Kidney (tissue), 14 donors: ENCODE data around the gene RNF144B. TPM values are rescaled to one million over a fixed set of nuclear protein-coding genes. Genes with fewer than 3 reads are reported as not detected.

ENCODE experiments used
- DNase-seq, 5 donors: peaks; one replicate each; pipeline ENCODE4 v3.0.0-alpha.2; 2013 to 2020
- FAIRE-seq: peaks from 2 replicates; lab custom pipeline; 2012; peaks lifted over from hg19 to GRCh38; lab: Jason Lieb, UNC
- H3K27ac ChIP-seq, 2 donors: one replicate each; pipeline ENCODE4 v1.7.0; 2013; ENCODE audit warnings: low read depth in 2 of 2, low read length in 2 of 2, inconsistent platforms in 1 of 2
- H3K27me3 ChIP-seq: one replicate; pipeline ENCODE4 v1.7.1; 2013; ENCODE audit warnings: low read length, inconsistent platforms; ENCODE audit not compliant: control insufficient read depth, insufficient read depth
- H3K36me3 ChIP-seq, 3 donors: one replicate each; pipeline versions ENCODE4 v1.7.0 to v1.7.1; 2013; ENCODE audit warnings: low read length in 3 of 3, control low read depth in 1 of 3, inconsistent platforms in 1 of 3; ENCODE audit not compliant: insufficient read depth in 3 of 3, control insufficient read depth in 2 of 3
- H3K4me1 ChIP-seq, 3 donors: one replicate each; pipeline versions ENCODE4 v1.7.0 to v1.7.1; 2013; ENCODE audit warnings: low read length in 3 of 3, inconsistent platforms in 1 of 3, low read depth in 1 of 3; ENCODE audit not compliant: control insufficient read depth in 2 of 3, insufficient read depth in 2 of 3
- H3K4me3 ChIP-seq, 3 donors: one replicate each; pipeline versions ENCODE4 v1.7.0 to v1.8.1; 2013; ENCODE audit warnings: low read length in 3 of 3, control low read depth in 1 of 3, inconsistent platforms in 1 of 3
- H3K9ac ChIP-seq, 3 donors: one replicate each; pipeline versions ENCODE4 v1.7.0 to v1.7.1; 2013; ENCODE audit warnings: low read length in 3 of 3, control low read depth in 1 of 3, inconsistent platforms in 1 of 3
- H3K9me3 ChIP-seq, 3 donors: one replicate each; pipeline versions ENCODE4 v1.7.0 to v1.7.1; 2013; ENCODE audit warnings: low read length in 3 of 3, control low read depth in 1 of 3, inconsistent platforms in 1 of 3; ENCODE audit not compliant: control insufficient read depth in 2 of 3, insufficient read depth in 1 of 3
- CTCF ChIP-seq: IDR thresholded peaks from 3 replicates; pipeline ENCODE4 v1.5.1; 2012; ENCODE audit warnings: mild to moderate bottlenecking, moderate library complexity, borderline replicate concordance; ENCODE audit not compliant: insufficient read depth; ENCODE audit errors: extremely low read depth
- intact Hi-C: fragments of 100-400 bp; cut with DNase I; formaldehyde crosslinking; loops from one replicate; pipeline ENCODE4 v1.11.1; 2022
- polyA plus RNA-seq: library from polyadenylated mRNA; stranded (reverse); fragments of 350-450 nt; fragmentation: Illumina TruSeq; extraction: RNeasy Lipid Tissue Mini Kit (QIAGEN cat#74804); gene quantifications from one replicate; pipeline ENCODE4 v1.2.3, GENCODE V29; 2014; ENCODE audit warnings: low read depth, low replicate concordance; ENCODE audit not compliant: insufficient read depth
- total RNA-seq: library from RNA; stranded (reverse); fragmentation: NEBNext Ultra II Directional; extraction: Animal tissue kit (Norgen Biotek cat#: 25700); gene quantifications from one replicate; pipeline ENCODE4 v1.2.1, GENCODE V29; 2021
- donor health status: control.
- donor health status: control.
- donor health status: control.
- donor health status: control.
- donor health status: control.
- donor health status: DM: yes; HTN: yes; CAD: no.
- donor health status: Normal renal cell carcinoma (clear cell type).

RNF144B gene
- total and polyA plus RNA-seq, 2 donors from 2014 or later, result 9.4 to 153 TPM

GRCh38 chr6:18384621-18385020, 2.5 kb upstream of the RNF144B start:
- no peak overlapping the region for H3K27ac ChIP-seq
- H3K9me3 ChIP-seq, result no peaks in the 10 kb centered on the region
- no peak for DNase-seq
- H3K27me3 ChIP-seq, result no peaks in the 10 kb centered on the region
- H3K4me3 ChIP-seq, result no peak overlapping the region
- H3K9ac ChIP-seq, result no peak overlapping the region
- peaks cover 0 to 3% (median 0%) of the 10 kb centered on the region in 3 donors for H3K4me1 ChIP-seq
- TF ChIP-seq CTCF, result no peak
- FAIRE-seq, result no peak
- intact Hi-C loops, result no loop called here
- H3K36me3 ChIP-seq, result no peaks in the 10 kb centered on the region

GRCh38 chr6:18386298-18386976, 713 bp upstream of the RNF144B start:
- TF ChIP-seq CTCF, result no peak
- intact Hi-C loops, result no loop called here
- no peaks in the 10 kb centered on the region for H3K9me3 ChIP-seq
- no peaks in the 10 kb centered on the region for H3K27me3 ChIP-seq
- FAIRE-seq (no peak), DNase-seq (no peak)
- H3K27ac ChIP-seq, result peak overlapping the region in 1 of 2 donors; percentile 13
- H3K4me3 ChIP-seq, result peak overlapping the region in 2 of 3 donors; percentile 92 to 94
- peaks cover 0 to 6% (median 3%) of the 10 kb centered on the region in 3 donors for H3K4me1 ChIP-seq
- H3K36me3 ChIP-seq, result no peaks in the 10 kb centered on the region
- H3K9ac ChIP-seq, result no peak overlapping the region

- TF ChIP-seq CTCF, result no peak
Observed at GRCh38 chr6:18388271-18388670, 1.1 kb downstream of the RNF144B start.

More at GRCh38 chr6:18388271-18388670, 1.1 kb downstream of the RNF144B start:
- H3K9me3 ChIP-seq, result no peaks in the 10 kb centered on the region
- intact Hi-C loops, result no loop called here
- peak in 1 of 5 donors; percentile 13 for DNase-seq
- no peak for FAIRE-seq
- peak overlapping the region; percentile 37 to 59 for H3K27ac ChIP-seq
- no peaks in the 10 kb centered on the region for H3K27me3 ChIP-seq
- peaks cover 0 to 6% (median 3%) of the 10 kb centered on the region in 3 donors for H3K4me1 ChIP-seq
- H3K9ac ChIP-seq, result peak overlapping the region; percentile 66 to 74 (median 72)
- H3K4me3 ChIP-seq, result peak overlapping the region; percentile 79 to 94 (median 92)
- H3K36me3 ChIP-seq, result no peaks in the 10 kb centered on the region
